K562 (cell line): Measurements from ENCODE around the gene RNU11. TPM values are rescaled to one million over a fixed set of nuclear protein-coding genes. Genes with fewer than 3 reads are reported as not detected.

Experiments used
- BRD9 ChIP-seq: fragments of 450-650 bp; IDR thresholded peaks from 2 replicates; pipeline ENCODE4 v1.6.1; 2018; ENCODE audit warnings: low read depth; ENCODE audit not compliant: partially characterized antibody
- ETS2 ChIP-seq: IDR thresholded peaks from 2 replicates; pipeline ENCODE4 v1.6.1; 2016; ENCODE audit warnings: borderline replicate concordance, missing genetic modification characterization, mild to moderate bottlenecking, moderate library complexity, missing compliant biosample characterization; ENCODE audit not compliant: poor library complexity, severe bottlenecking
- HNRNPLL ChIP-seq: fragments of 200-400 bp; formaldehyde crosslinking; IDR thresholded peaks from 2 replicates; pipeline ENCODE4 v1.6.1; 2017; ENCODE audit warnings: low read length, low read depth, mild to moderate bottlenecking; ENCODE audit not compliant: poor library complexity, severe bottlenecking
- KDM2B ChIP-seq: fragments of 250-450 bp; sonication (Bioruptor Pico); IDR thresholded peaks from 2 replicates; pipeline ENCODE4 v1.8.0; 2021; ENCODE audit warnings: mild to moderate bottlenecking, moderate library complexity
- MYNN ChIP-seq, 2 experiments: sonication (generic); formaldehyde crosslinking in 1 of 2; IDR thresholded peaks; 2 replicates each; pipeline versions ENCODE4 v1.5.0 to v1.6.1; 2016 to 2020; ENCODE audit warnings: antibody characterized with exemption in 1 of 2, missing genetic modification reagents in 1 of 2
- POLR2B ChIP-seq: fragments of 450-650 bp; IDR thresholded peaks from 2 replicates; pipeline ENCODE4 v1.6.1; 2018; ENCODE audit warnings: low read depth; ENCODE audit not compliant: partially characterized antibody
- PRPF4 ChIP-seq: fragments of 200-400 bp; formaldehyde crosslinking; IDR thresholded peaks from one replicate; pipeline ENCODE4 v1.6.1; 2017; ENCODE audit warnings: low read length, low read depth, mild to moderate bottlenecking; ENCODE audit not compliant: insufficient read depth, poor library complexity, severe bottlenecking
- SAFB2 ChIP-seq: fragments of 200-400 bp; formaldehyde crosslinking; IDR thresholded peaks from 2 replicates; pipeline ENCODE4 v1.6.1; 2018; ENCODE audit warnings: borderline replicate concordance, low read length, low read depth, moderate library complexity; ENCODE audit not compliant: severe bottlenecking
- SP1 ChIP-seq: sonication (generic); formaldehyde crosslinking; IDR thresholded peaks from 2 replicates; pipeline ENCODE4 v1.8.1; 2022; ENCODE audit warnings: mild to moderate bottlenecking, missing genetic modification reagents
- ZBTB9 ChIP-seq: fragments of 450-650 bp; formaldehyde crosslinking; IDR thresholded peaks from 2 replicates; pipeline ENCODE4 v1.4.0; 2020; ENCODE audit warnings: mild to moderate bottlenecking, moderate library complexity
- ZFX ChIP-seq: sonication (generic); formaldehyde crosslinking; IDR thresholded peaks from 2 replicates; pipeline ENCODE4 v1.8.0; 2022; ENCODE audit warnings: mild to moderate bottlenecking, missing genetic modification reagents, moderate library complexity
- ZNF175 ChIP-seq: fragments of 200-800 bp; sonication (Bioruptor generic); IDR thresholded peaks from 2 replicates; pipeline ENCODE4 v1.6.1; 2016; ENCODE audit warnings: low read depth, mild to moderate bottlenecking, missing genetic modification characterization, missing compliant biosample characterization
- polyA plus RNA-seq, 8 experiments: library from polyadenylated mRNA; depleted of rRNA in 4 of 8; stranded (reverse) in 5 of 8; unstranded in 3 of 8; fragments of >200 nt; fragmentation: Nextera tagmentation in 2 of 8; fragmentation: Illumina TruSeq in 1 of 8; extraction: Ambion mirVana in 2 of 8; extraction: Trizol in 1 of 8; gene quantifications; 2 replicates each; pipeline versions ENCODE4 v1.2.1 to v1.2.3, GENCODE V29; 2011 to 2014; ENCODE audit warnings: inconsistent platforms in 1 of 8, missing spikeins in 1 of 8
- total RNA-seq, 7 experiments: library from RNA; depleted of rRNA in 6 of 7; stranded (reverse); fragments of >200 nt in 6 of 7; fragmentation: Illumina TruSeq in 2 of 7; extraction: Trizol in 2 of 7; gene quantifications; 2 replicates each; pipeline versions ENCODE4 v1.2.1 to v1.2.3, GENCODE V29; 2011 to 2021; ENCODE audit warnings: low replicate concordance in 1 of 7
- TF ChIP-seq, protein P1 (sequence below): fragments of 450-650 bp; formaldehyde crosslinking; IDR thresholded peaks from 2 replicates; pipeline ENCODE4 v1.4.0; 2020; ENCODE audit warnings: mild to moderate bottlenecking, mixed read lengths
- TF ChIP-seq, protein P2 (sequence below): fragments of 450-650 bp; IDR thresholded peaks from 2 replicates; pipeline ENCODE4 v1.6.1; 2017; ENCODE audit warnings: mild to moderate bottlenecking, moderate library complexity
- TF ChIP-seq, protein P3 (sequence below), 2 experiments: fragments of 450-650 bp; conservative IDR thresholded peaks; 2 replicates each; pipeline ENCODE4 v1.6.1; 2017; ENCODE audit warnings: mild to moderate bottlenecking in 2 of 2, moderate library complexity in 2 of 2
- TF ChIP-seq, protein P4 (sequence below): fragments of 250-450 bp; sonication (Bioruptor Pico); IDR thresholded peaks from 2 replicates; pipeline ENCODE4 v1.4.0; 2020

RNU11 gene
- total and polyA plus RNA-seq, 9 of the 15 experiments (the other 6 are each of a cell fraction or from before 2014, with no cell fraction given): not detected

- TF ChIP-seq, protein P1, sequence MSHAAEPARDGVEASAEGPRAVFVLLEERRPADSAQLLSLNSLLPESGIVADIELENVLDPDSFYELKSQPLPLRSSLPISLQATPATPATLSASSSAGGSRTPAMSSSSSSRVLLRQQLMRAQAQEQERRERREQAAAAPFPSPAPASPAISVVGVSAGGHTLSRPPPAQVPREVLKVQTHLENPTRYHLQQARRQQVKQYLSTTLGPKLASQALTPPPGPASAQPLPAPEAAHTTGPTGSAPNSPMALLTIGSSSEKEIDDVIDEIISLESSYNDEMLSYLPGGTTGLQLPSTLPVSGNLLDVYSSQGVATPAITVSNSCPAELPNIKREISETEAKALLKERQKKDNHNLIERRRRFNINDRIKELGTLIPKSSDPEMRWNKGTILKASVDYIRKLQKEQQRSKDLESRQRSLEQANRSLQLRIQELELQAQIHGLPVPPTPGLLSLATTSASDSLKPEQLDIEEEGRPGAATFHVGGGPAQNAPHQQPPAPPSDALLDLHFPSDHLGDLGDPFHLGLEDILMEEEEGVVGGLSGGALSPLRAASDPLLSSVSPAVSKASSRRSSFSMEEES (CRISPR knock-in tag): no peak
- TF ChIP-seq PRPF4: no peak
- TF ChIP-seq, protein P2, sequence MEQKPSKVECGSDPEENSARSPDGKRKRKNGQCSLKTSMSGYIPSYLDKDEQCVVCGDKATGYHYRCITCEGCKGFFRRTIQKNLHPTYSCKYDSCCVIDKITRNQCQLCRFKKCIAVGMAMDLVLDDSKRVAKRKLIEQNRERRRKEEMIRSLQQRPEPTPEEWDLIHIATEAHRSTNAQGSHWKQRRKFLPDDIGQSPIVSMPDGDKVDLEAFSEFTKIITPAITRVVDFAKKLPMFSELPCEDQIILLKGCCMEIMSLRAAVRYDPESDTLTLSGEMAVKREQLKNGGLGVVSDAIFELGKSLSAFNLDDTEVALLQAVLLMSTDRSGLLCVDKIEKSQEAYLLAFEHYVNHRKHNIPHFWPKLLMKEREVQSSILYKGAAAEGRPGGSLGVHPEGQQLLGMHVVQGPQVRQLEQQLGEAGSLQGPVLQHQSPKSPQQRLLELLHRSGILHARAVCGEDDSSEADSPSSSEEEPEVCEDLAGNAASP: no peak
- 0 out of 2 replicates have a peak, but pooled peaks have one; percentile 61 for TF ChIP-seq ZNF175 (CRISPR knock-in tag)
- TF ChIP-seq KDM2B (CRISPR knock-in tag): no peak; the same call in 1 of the 2 replicates
- TF ChIP-seq, protein P3, sequence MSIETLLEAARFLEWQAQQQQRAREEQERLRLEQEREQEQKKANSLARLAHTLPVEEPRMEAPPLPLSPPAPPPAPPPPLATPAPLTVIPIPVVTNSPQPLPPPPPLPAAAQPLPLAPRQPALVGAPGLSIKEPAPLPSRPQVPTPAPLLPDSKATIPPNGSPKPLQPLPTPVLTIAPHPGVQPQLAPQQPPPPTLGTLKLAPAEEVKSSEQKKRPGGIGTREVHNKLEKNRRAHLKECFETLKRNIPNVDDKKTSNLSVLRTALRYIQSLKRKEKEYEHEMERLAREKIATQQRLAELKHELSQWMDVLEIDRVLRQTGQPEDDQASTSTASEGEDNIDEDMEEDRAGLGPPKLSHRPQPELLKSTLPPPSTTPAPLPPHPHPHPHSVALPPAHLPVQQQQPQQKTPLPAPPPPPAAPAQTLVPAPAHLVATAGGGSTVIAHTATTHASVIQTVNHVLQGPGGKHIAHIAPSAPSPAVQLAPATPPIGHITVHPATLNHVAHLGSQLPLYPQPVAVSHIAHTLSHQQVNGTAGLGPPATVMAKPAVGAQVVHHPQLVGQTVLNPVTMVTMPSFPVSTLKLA (conservative IDR thresholded peaks at IDR 0.05): peak; percentile 100
- TF ChIP-seq ETS2: no peak
- peak; percentile 90 for TF ChIP-seq ZFX
- TF ChIP-seq HNRNPLL: peak; percentile 77
- 0 out of 2 replicates have a peak, but pooled peaks have one; percentile 40 for TF ChIP-seq ZBTB9 (CRISPR knock-in tag)
- TF ChIP-seq MYNN (IDR thresholded peaks at IDR 0.05): no peak; the same call in 1 of the 2 replicates
- no peak for TF ChIP-seq MYNN (CRISPR knock-in tag; IDR thresholded peaks at IDR 0.05)
- peak; percentile 84 for TF ChIP-seq SP1
- TF ChIP-seq, protein P4, sequence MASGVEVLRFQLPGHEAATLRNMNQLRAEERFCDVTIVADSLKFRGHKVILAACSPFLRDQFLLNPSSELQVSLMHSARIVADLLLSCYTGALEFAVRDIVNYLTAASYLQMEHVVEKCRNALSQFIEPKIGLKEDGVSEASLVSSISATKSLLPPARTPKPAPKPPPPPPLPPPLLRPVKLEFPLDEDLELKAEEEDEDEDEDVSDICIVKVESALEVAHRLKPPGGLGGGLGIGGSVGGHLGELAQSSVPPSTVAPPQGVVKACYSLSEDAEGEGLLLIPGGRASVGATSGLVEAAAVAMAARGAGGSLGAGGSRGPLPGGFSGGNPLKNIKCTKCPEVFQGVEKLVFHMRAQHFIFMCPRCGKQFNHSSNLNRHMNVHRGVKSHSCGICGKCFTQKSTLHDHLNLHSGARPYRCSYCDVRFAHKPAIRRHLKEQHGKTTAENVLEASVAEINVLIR (CRISPR knock-in tag): no peak; the same call in 1 of the 2 replicates
- peak; percentile 99 for TF ChIP-seq POLR2B
- no peak for TF ChIP-seq SAFB2
- TF ChIP-seq BRD9: no peak
Observed at GRCh38 chr1:28642847-28643635, 5.4 kb upstream of the RNU11 start, which contains the start of gene TAF12 (continued).
